ENCODE measurements around the gene PDE1A. TPM values are rescaled to one million over a fixed set of nuclear protein-coding genes. Genes with fewer than 3 reads are reported as not detected.

Gene PDE1A
- polyA plus RNA-seq, 3 donors from 2014 or later: 2.6 TPM; not detected in 2

DNA sequence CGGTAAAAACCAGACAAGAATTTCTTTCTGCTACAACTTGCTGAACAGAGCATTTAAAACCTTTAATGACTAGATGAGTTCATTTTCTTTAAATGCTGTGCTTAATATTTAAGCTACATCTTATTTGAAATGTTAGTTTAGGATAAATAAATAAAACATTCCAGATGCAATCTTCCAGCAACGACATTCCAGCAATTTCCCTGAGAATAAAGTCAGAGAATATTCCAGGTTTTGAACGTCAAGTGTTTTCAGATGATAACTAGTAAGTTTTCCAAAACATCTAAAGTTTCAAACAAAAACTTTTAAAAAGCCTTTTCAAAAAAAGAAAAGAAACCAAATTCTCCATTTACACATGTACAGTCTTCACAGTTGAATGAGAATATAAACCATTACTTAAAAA lies 336.4 kb downstream of the PDE1A start:
- no peak overlapping the region for H3K27ac Mint-ChIP-seq
- DNase-seq: no peak
- no peaks in the 10 kb centered on the region for H3K36me3 Mint-ChIP-seq
- H3K4me3 Mint-ChIP-seq: no peak overlapping the region
- H3K4me1 Mint-ChIP-seq: no peaks in the 10 kb centered on the region
- H3K9me3 Mint-ChIP-seq: peaks cover 0 to 9% (median 2%) of the 10 kb centered on the region in 6 donors
- H3K27me3 Mint-ChIP-seq (ENCODE audit: low read depth in 3 of 3): peaks cover 2 to 5% (median 2%) of the 10 kb centered on the region in 3 donors
